Activated naive CD4-positive, alpha-beta T cell treated with anti-CD3 and anti-CD28 coated beads, Interleukin-2, amount 50 U/mL, for 24 hours (primary cell): ENCODE results near the gene SEC14L2.

ENCODE experiments used
- H3K27ac Mint-ChIP-seq: one replicate; pipeline ENCODE4 v1.8.0; 2021; ENCODE audit warnings: mild to moderate bottlenecking, mixed read lengths
- H3K27me3 Mint-ChIP-seq: one replicate; pipeline ENCODE4 v1.8.0; 2021; ENCODE audit warnings: mixed read lengths
- H3K36me3 Mint-ChIP-seq: one replicate; pipeline ENCODE4 v1.8.0; 2021; ENCODE audit warnings: mixed read lengths
- H3K4me1 Mint-ChIP-seq: one replicate; pipeline ENCODE4 v1.8.0; 2021; ENCODE audit warnings: mixed read lengths
- H3K4me3 Mint-ChIP-seq: one replicate; pipeline ENCODE4 v1.8.0; 2021; ENCODE audit warnings: mild to moderate bottlenecking, mixed read lengths
- H3K9me3 Mint-ChIP-seq: one replicate; pipeline ENCODE4 v1.8.0; 2021; ENCODE audit warnings: mixed read lengths

The SEC14L2 gene

DNA sequence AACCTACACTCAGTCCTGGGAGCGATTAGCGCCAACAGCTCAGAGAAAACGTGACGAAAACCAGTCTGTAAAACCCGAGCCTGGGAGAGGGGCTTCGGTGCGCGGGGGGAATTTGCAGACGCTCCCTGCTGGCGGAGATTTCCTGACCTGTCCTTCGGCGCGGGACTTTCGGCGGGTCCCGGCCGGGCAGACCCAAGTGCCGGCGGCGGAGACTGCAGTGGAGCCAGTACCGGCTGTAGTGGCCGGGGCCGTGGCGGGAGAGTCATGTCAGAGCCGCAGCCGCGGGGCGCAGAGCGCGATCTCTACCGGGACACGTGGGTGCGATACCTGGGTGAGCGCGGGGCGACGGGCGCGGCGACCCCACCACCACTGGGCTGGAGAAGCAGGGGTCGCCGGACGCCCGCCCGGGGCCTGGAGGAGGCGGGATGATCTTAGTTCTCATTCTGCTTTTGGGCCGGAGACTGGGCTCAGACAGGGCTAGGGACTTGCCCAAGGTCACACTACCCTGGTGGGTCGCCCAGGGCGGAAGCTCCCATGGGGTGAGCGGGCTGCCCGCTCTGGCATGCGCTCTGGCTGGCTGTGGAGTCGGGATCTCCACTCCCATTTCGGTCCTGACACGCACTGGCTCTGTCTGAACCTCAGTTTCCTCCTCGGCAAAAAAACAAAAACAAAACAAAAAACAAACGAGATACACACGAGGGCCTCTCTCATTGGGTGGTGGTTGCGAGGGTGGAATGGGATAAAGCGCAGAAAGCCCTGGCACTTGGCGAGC is 29.0 kb downstream of the SEC14L2 start, which contains the start of gene MTFP1:
MTFP1 (plus strand) TSS at position 153 of the 772 bp plus-strand sequence; CDS start at position 265, 112 bp downstream.
- Mint-ChIP-seq H3K9me3 (no peaks in the 10 kb centered on the region), H3K36me3 (peaks cover 7% of the 10 kb centered on the region), H3K27ac (peak within 1 kb of the TSS; percentile 99), H3K4me1 (peaks cover 55% of the 10 kb centered on the region), H3K4me3 (peak within 1 kb of the TSS; percentile 98), H3K27me3 (no peaks in the 10 kb centered on the region)

DNA sequence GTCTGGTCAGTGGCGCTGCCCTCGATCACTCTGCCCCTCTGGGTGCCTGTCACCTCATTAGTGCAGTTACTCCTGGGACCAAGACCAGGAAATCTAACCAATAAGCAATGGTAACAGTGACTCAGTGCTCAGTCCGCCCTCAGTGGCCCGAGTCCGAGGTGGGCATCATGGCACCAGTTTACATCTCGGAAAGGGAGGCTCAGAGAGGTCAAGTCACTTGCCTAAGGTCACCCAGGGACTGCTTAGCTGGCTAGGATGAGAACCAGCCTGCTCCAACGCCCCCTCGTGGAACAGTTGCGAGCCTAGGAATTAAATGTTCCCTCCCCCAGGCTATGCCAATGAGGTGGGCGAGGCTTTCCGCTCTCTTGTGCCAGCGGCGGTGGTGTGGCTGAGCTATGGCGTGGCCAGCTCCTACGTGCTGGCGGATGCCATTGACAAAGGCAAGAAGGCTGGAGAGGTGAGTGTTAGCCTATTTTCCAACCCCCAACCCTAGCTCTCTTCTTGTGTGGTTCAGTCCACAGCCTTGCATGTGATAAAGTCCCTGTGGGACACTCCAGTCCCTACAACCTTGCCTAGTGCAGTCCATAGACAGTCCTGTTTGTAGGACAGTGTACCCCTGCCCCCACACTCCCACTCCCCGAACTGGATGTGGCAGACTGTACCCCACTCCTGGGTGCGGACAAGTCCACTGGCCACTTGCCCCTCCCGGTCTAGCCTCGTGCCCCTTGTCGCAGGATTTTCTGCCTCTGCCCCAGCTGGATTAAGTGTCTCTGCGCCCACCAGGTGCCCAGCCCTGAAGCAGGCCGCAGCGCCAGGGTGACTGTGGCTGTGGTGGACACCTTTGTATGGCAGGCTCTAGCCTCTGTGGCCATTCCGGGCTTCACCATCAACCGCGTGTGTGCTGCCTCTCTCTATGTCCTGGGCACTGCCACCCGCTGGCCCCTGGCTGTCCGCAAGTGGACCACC is 29.9 kb downstream of the SEC14L2 start:
- Mint-ChIP-seq H3K9me3 (no peaks in the 10 kb centered on the region), H3K4me1 (peaks cover 46% of the 10 kb centered on the region)

DNA sequence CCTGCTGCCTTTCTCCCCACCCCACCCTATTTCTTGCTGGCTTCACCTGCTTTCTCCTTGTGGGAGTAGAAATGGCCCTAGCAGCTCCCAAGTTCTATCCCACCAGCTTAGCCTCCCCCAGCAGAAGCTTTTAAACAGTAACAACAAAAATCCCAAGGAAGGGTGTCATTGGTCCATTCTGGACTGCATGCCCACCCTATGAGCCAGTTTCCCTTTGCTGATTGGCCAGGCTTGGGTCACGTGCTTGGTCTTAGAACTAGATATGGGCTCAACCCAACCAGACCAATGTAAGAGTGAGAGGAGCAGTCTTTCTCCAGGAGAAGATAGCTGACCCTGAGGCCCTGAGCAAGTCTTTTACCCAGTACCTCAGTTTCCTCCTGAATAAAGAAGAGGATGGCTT is 31.1 kb downstream of the SEC14L2 start:
- H3K27me3 Mint-ChIP-seq, result no peaks in the 10 kb centered on the region
- H3K4me1 Mint-ChIP-seq, result peaks cover 34% of the 10 kb centered on the region
- peak overlapping the region; percentile 41 for H3K27ac Mint-ChIP-seq

More for the DNA sequence above, 29.9 kb downstream of the SEC14L2 start:
- peak overlapping the region; percentile 94 for H3K27ac Mint-ChIP-seq
- H3K4me3 Mint-ChIP-seq, result peak overlapping the region; percentile 98
- H3K27me3 Mint-ChIP-seq, result no peaks in the 10 kb centered on the region
- peaks cover 7% of the 10 kb centered on the region for H3K36me3 Mint-ChIP-seq

DNA sequence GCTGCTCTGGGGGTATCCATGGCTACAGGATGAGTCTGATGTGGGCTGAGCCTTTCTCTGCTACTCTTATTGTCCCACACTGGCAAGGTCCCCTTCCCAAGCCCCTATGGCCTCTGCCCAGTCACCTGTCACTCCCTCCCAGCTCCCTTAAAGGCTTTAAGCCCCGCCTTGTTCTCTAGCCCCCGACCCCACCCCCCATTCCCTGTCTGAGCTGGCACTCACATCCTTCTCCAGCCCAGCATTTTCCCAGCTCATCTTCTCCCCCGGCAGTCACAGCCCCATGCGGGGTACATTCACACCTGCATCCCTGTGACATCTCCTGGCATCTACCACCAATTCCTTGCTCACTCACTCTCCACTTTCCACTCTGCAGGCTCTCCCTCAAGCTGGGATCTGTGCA is 33.1 kb downstream of the SEC14L2 start:
- peaks cover 5% of the 10 kb centered on the region for H3K36me3 Mint-ChIP-seq
- no peak overlapping the region for H3K4me3 Mint-ChIP-seq
- peaks cover 28% of the 10 kb centered on the region for H3K4me1 Mint-ChIP-seq
- H3K27me3 Mint-ChIP-seq, result no peaks in the 10 kb centered on the region
- no peak overlapping the region for H3K27ac Mint-ChIP-seq
- H3K9me3 Mint-ChIP-seq, result no peaks in the 10 kb centered on the region

More for the DNA sequence above, 31.1 kb downstream of the SEC14L2 start:
- Mint-ChIP-seq H3K9me3 (no peaks in the 10 kb centered on the region), H3K4me3 (peak overlapping the region; percentile 39), H3K36me3 (peaks cover 2% of the 10 kb centered on the region)

DNA sequence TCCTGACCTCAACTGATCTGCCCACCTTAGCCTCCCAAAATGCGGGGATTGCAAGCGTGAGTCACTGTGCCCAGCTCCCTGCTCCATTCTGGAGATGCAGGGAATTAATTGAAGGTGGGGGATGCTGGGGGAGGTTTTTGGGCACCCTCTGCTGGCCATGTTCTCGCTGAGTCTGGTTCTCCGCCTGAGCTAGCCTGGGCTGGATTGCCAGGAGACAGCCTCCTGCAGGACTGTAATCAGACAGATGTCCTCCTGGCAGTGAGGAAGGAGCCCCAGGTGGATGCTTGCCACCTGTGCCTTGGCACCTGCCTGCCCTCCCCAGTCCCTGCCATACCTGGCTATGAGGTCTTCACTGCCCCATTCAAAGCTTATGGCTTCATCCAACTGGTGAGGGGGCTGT is 34.1 kb downstream of the SEC14L2 start:
- peaks cover 31% of the 10 kb centered on the region for H3K4me1 Mint-ChIP-seq
- no peak overlapping the region for H3K27ac Mint-ChIP-seq
- H3K4me3 Mint-ChIP-seq, result no peak overlapping the region
- H3K9me3 Mint-ChIP-seq, result no peaks in the 10 kb centered on the region
- no peaks in the 10 kb centered on the region for H3K27me3 Mint-ChIP-seq
- H3K36me3 Mint-ChIP-seq, result peaks cover 14% of the 10 kb centered on the region

DNA sequence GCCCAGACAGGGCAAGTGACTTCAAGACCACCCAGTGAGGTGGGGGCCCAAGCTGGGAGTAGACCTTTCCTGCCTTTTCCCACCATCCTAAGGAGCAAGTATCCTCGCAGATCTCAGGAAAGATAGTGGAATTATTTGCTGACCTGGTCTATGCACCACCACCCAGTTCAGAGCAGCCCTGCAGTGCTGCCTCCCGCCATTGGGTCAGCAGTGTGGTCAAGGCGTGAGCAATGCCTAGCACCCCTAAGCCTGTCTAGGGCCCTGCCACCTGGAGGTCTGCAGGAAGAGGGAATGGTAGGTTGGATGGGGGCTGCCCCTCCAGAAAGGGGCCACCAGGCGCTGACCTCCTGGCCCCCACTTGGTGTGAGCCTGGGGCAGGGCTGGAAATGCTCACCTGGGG is 35.3 kb downstream of the SEC14L2 start:
- no peaks in the 10 kb centered on the region for H3K27me3 Mint-ChIP-seq
- no peak overlapping the region for H3K27ac Mint-ChIP-seq
- H3K9me3 Mint-ChIP-seq, result peaks cover 4% of the 10 kb centered on the region
- H3K4me3 Mint-ChIP-seq, result no peak overlapping the region
- peaks cover 15% of the 10 kb centered on the region for H3K36me3 Mint-ChIP-seq
- peaks cover 24% of the 10 kb centered on the region for H3K4me1 Mint-ChIP-seq

DNA sequence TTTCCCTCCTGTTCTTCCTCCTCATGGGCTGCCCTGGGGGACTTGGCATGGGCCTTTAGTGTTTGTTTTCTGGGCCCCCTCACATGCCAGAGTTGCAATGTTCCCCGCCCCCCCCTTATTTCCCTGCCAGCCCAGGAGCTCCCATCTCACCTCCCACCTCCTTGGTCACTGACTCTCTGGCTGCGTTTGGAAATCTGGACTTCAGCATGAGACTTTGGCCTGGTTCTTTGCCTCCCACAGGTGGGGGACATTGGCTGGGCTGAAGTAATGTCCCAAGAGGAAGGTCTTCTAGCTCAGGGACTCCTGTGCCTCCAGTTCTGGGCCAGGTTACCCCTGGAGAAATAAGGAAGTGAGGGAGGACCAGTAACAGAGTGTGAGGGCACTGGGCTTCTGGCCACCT is 35.7 kb downstream of the SEC14L2 start:
- Mint-ChIP-seq H3K27ac (no peak overlapping the region), H3K4me3 (no peak overlapping the region)

DNA sequence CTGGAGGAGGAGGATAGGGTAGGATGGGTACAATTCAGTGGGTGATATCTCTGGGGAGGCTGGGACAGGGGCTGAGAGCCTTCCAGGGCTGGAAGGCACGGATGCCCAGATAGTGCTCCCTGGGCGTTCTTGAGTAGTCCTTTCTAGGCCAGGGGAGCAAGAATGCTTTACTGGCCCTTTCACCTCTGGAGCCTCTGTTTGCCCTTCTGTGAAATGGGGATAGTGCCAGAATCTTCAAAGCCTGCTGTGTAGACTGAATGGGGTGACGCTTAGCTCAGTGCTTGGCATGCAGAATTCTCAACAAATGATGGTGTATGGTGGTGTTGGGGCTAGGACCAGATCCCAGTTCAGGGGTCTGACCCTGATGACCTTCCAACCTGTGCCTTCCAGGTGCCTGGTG is 36.4 kb downstream of the SEC14L2 start:
- peaks cover 5% of the 10 kb centered on the region for H3K9me3 Mint-ChIP-seq
- H3K36me3 Mint-ChIP-seq, result peaks cover 13% of the 10 kb centered on the region
- peaks cover 20% of the 10 kb centered on the region for H3K4me1 Mint-ChIP-seq
- H3K4me3 Mint-ChIP-seq, result no peak overlapping the region
- no peaks in the 10 kb centered on the region for H3K27me3 Mint-ChIP-seq
- H3K27ac Mint-ChIP-seq, result no peak overlapping the region

More for the DNA sequence above, 35.7 kb downstream of the SEC14L2 start:
- Mint-ChIP-seq H3K4me1 (peaks cover 20% of the 10 kb centered on the region), H3K9me3 (peaks cover 5% of the 10 kb centered on the region), H3K27me3 (no peaks in the 10 kb centered on the region), H3K36me3 (peaks cover 16% of the 10 kb centered on the region)

DNA sequence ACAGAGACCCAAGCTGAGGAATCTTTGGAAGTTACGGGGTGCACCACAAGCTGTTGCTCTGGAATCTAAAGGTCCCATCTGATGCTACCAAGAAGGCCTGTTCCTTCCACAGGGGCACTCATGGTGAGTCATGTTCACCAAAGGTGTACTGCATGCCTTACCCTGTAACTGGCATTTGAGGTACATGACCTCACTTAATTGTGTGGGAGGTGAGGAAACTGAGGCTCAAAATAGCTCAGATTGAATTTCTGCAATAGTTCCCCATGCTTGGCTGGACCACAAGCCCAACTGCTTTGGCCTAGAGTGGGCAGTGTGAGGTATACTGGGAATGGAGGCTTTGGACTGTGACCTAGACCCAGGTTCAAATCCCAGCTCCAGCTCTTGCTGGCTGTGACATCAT is 37.0 kb downstream of the SEC14L2 start:
- H3K27me3 Mint-ChIP-seq, result no peaks in the 10 kb centered on the region
- H3K4me3 Mint-ChIP-seq, result no peak overlapping the region
- no peak overlapping the region for H3K27ac Mint-ChIP-seq
- peaks cover 13% of the 10 kb centered on the region for H3K36me3 Mint-ChIP-seq
- peaks cover 5% of the 10 kb centered on the region for H3K9me3 Mint-ChIP-seq
- peaks cover 20% of the 10 kb centered on the region for H3K4me1 Mint-ChIP-seq

DNA sequence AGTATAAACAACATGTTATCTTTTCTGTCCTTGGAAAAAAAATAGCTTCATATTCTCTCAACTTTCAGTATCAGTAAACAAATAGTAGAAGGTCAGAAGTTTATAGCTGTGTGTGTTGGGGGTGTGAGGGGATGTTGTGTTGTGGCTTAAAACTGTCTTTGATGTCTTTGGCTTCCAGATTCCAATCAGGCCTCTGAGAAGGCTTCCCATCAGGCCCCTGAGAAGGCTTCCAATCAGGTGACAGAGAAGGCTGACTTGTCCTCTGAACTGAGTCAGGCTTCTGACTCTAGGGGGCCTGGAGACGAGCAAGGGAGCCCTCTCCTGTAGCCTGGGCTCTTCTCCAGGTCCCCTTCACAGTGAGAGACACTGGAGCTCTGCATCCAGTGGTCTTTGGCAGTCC is 38.0 kb downstream of the SEC14L2 start:
- Mint-ChIP-seq H3K4me3 (peak overlapping the region; percentile 47), H3K4me1 (peaks cover 20% of the 10 kb centered on the region), H3K9me3 (peaks cover 5% of the 10 kb centered on the region), H3K27me3 (peaks cover 1% of the 10 kb centered on the region), H3K36me3 (peaks cover 13% of the 10 kb centered on the region), H3K27ac (peak overlapping the region; percentile 72)

DNA sequence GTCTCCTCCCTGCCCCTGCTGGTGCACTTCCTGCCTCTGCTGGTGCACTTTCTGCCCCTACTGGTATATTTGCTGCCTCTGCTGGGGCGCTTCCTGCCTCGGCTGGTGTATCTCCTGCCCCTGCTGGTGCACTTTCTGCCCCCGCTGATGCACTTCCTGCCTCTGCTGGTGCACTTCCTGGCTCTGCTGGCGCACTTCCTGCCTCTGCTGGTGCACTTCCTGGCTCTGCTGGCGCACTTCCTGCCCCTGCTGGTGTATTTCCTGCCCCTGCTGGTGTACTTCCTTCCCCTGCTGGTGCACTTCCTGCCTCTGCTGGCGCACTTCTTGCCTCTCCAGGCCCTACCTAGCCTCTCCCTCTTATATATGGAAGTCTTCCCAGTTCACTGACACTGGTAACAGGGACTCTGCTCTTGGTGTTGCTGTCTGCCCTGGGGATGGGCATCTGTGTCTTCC is 38.9 kb downstream of the SEC14L2 start:
- Mint-ChIP-seq H3K27ac (peak overlapping the region; percentile 87), H3K4me3 (peak overlapping the region; percentile 85), H3K9me3 (peaks cover 5% of the 10 kb centered on the region), H3K4me1 (peaks cover 20% of the 10 kb centered on the region), H3K36me3 (peaks cover 13% of the 10 kb centered on the region), H3K27me3 (peaks cover 5% of the 10 kb centered on the region)

DNA sequence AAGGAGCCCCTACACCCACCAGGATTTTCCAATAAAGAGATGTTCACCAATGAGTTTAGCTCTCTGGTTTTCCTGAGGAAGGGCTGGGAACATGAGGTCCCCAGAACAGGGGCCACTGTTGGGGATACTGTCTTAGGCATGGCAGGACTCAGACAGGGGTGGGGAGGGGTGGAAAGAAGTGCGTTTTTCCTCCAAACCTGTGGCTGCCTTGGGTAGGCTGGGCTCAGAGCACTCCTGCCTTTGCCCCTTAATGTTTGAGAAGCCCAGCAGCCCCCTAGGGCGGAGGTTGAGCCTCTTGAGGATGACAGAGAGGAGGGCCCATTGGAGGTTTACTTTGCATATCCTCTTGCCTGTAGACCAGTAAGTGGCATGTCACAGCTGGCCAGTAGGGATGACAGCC is 39.4 kb downstream of the SEC14L2 start:
- Mint-ChIP-seq H3K9me3 (peaks cover 5% of the 10 kb centered on the region), H3K4me1 (peaks cover 20% of the 10 kb centered on the region), H3K27ac (peak overlapping the region; percentile 87), H3K4me3 (peak overlapping the region; percentile 85), H3K36me3 (peaks cover 13% of the 10 kb centered on the region), H3K27me3 (peaks cover 9% of the 10 kb centered on the region)

DNA sequence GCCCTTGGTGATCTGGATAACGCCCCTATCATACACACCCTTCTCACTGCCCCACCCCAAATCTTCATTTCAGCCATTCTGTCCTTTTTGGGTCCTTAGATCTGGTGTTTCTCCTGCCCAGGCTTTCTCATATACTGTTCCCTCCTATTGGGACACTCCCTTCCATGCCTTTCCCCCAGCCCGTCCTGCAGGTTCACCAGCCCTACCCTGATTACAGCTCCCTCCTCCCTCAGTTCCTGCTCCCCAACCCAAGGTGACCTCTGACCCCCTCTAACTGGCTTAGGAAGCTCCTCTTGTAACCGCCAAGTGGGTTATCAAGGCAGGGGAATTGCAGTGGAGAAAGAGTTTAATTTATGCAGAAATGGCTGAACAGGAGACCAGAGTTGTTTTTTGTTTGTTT is 41.7 kb downstream of the SEC14L2 start:
- H3K4me1 Mint-ChIP-seq, result peaks cover 33% of the 10 kb centered on the region
- H3K4me3 Mint-ChIP-seq, result no peak overlapping the region
- peaks cover 13% of the 10 kb centered on the region for H3K27me3 Mint-ChIP-seq
- H3K27ac Mint-ChIP-seq, result no peak overlapping the region
- H3K9me3 Mint-ChIP-seq, result peaks cover 5% of the 10 kb centered on the region
- H3K36me3 Mint-ChIP-seq, result peaks cover 16% of the 10 kb centered on the region

DNA sequence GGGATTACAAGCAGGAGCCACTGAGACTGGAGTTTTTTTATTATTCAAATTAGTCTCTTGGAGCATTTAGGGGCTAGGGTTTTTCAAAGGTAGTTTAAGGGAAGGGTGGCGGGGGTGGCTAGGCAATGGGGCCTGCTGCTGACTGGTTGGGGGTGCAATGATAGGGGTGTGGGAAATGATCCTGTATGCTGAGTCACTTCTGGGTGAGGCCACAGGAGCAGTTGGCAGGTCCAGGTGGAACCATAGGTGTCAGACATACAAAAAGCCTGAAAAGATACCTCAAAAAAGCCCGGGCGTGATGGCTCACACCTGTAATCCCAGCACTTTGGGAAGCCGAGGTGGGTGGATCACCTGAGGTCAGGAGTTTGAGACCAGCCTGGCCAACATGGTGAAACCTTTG is 42.4 kb downstream of the SEC14L2 start:
- Mint-ChIP-seq H3K4me3 (no peak overlapping the region), H3K27me3 (peaks cover 15% of the 10 kb centered on the region), H3K9me3 (peaks cover 5% of the 10 kb centered on the region), H3K27ac (no peak overlapping the region), H3K36me3 (peaks cover 16% of the 10 kb centered on the region), H3K4me1 (peaks cover 33% of the 10 kb centered on the region)

DNA sequence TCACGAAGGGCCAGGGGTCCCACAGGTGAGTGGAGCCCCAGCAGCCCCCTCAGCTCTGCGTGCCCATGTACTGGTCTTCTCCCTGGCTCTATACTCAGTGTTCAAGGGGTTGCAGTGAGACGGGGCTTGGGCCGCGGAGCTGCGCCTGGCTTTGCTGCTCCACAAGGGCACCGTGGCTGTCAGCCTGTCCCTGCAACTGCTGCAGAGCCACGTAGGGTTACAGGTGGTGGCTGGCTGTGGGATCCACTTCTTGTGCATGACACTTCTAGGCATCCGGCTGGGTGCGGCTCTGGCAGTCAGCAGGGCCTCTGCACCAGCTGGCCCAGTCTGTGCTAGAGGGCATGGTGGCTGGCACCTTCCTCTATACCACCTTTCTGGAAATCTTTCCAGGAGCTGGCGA is 43.0 kb downstream of the SEC14L2 start:
- Mint-ChIP-seq H3K9me3 (peaks cover 5% of the 10 kb centered on the region), H3K27ac (no peak overlapping the region)

More for the DNA sequence above, 43.0 kb downstream of the SEC14L2 start:
- H3K36me3 Mint-ChIP-seq, result peaks cover 13% of the 10 kb centered on the region
- H3K4me1 Mint-ChIP-seq, result peaks cover 28% of the 10 kb centered on the region
- peaks cover 15% of the 10 kb centered on the region for H3K27me3 Mint-ChIP-seq
- no peak overlapping the region for H3K4me3 Mint-ChIP-seq
